ENCODE measurements around the gene PLA2G4F. TPM values are rescaled to one million over a fixed set of nuclear protein-coding genes. Genes with fewer than 3 reads are reported as not detected.

PLA2G4F gene
- polyA plus RNA-seq, 1 of the 3 experiments (the other 2 are of a cell fraction): not detected

DNA sequence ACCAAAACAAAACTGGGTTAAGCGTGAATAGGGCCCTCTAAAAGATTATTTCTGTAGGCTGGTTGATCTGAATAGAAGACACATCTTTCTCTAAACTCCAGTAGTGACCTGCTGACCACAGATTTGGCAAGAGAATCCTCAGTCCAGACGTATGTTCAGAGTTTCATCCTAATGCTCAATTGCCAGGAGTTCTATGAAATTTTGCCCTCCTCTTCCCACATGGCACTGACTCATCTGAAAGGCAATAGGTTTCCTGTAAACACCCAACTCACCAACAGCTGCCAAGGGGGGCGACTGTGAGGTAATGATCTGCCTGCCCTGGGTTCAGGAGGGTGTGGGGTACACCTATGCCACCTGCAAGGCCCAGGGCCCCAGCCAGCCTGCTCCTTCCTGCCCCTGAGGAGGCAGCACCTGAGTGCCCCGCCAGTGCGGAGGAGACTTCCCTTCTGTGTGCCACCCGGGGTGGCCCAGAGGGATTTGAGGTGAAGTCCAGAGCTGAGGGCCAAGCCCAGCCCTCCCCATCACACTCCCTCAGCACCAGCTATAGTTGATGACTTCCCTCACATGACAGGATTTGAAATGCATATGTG, 53.7 kb downstream of the PLA2G4F start:
- peak; percentile 55 for TF ChIP-seq FOSL2 (IDR thresholded peaks at IDR 0.05; ENCODE audit: borderline replicate concordance, low read depth)
- no peak for TF ChIP-seq CHD2 (IDR thresholded peaks at IDR 0.05; ENCODE audit: low read length, partially characterized antibody)
- peak; percentile 34; the same call in 1 of the 2 replicates for TF ChIP-seq NFIC (IDR thresholded peaks at IDR 0.05; ENCODE audit: borderline replicate concordance)
- no peak for TF ChIP-seq ELF1 (IDR thresholded peaks at IDR 0.05)
- TF ChIP-seq, protein P1, sequence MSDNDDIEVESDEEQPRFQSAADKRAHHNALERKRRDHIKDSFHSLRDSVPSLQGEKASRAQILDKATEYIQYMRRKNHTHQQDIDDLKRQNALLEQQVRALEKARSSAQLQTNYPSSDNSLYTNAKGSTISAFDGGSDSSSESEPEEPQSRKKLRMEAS (IDR thresholded peaks at IDR 0.05; ENCODE audit: low read depth): no peak
- TF ChIP-seq, protein P2, sequence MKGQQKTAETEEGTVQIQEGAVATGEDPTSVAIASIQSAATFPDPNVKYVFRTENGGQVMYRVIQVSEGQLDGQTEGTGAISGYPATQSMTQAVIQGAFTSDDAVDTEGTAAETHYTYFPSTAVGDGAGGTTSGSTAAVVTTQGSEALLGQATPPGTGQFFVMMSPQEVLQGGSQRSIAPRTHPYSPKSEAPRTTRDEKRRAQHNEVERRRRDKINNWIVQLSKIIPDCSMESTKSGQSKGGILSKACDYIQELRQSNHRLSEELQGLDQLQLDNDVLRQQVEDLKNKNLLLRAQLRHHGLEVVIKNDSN (IDR thresholded peaks at IDR 0.05; ENCODE audit: borderline replicate concordance, low read depth): no peak
- TF ChIP-seq TEAD4 (IDR thresholded peaks at IDR 0.05; ENCODE audit: borderline replicate concordance, insufficient read depth): no peak
- no peak for TF ChIP-seq NRF1 (IDR thresholded peaks at IDR 0.05; ENCODE audit: low read depth, low read length)
- TF ChIP-seq TAF1 (IDR thresholded peaks at IDR 0.05; ENCODE audit: borderline replicate concordance, low read depth, low read length): no peak
- no peak for TF ChIP-seq EP300 (IDR thresholded peaks at IDR 0.05; ENCODE audit: borderline replicate concordance in 1 of 2, low read depth in 1 of 2, low read length in 1 of 2)
- no peak for TF ChIP-seq EZH2phosphoT487 (IDR thresholded peaks at IDR 0.05; ENCODE audit: borderline replicate concordance, low read depth)
- peak; percentile 29; the same call in 1 of the 2 replicates for TF ChIP-seq JUND (IDR thresholded peaks at IDR 0.05)
- no peak for TF ChIP-seq GABPA (IDR thresholded peaks at IDR 0.05; ENCODE audit: low read depth)
- TF ChIP-seq, protein P3, sequence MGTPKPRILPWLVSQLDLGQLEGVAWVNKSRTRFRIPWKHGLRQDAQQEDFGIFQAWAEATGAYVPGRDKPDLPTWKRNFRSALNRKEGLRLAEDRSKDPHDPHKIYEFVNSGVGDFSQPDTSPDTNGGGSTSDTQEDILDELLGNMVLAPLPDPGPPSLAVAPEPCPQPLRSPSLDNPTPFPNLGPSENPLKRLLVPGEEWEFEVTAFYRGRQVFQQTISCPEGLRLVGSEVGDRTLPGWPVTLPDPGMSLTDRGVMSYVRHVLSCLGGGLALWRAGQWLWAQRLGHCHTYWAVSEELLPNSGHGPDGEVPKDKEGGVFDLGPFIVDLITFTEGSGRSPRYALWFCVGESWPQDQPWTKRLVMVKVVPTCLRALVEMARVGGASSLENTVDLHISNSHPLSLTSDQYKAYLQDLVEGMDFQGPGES (IDR thresholded peaks at IDR 0.05; ENCODE audit: low read depth, low read length): no peak
- no peak for TF ChIP-seq POLR2AphosphoS5 (IDR thresholded peaks at IDR 0.05; ENCODE audit: low read depth, low read length)
- peak; percentile 32; the same call in 1 of the 2 replicates for TF ChIP-seq TCF12 (IDR thresholded peaks at IDR 0.05)
- no peaks in the 10 kb centered on the region for H4K20me1 ChIP-seq (ENCODE audit: insufficient read depth)
- H2AFZ ChIP-seq (ENCODE audit: low read depth): no peak overlapping the region
- WGBS (ENCODE audit: low lambda C conversion rate): 66% methylated on average over 6 of the region's 6 CpGs
- peaks cover 4 to 6% of the 10 kb centered on the region in 2 experiments; a peak in 1 of 4 replicates for H3K4me1 ChIP-seq (ENCODE audit: control insufficient read depth in 1 of 2, insufficient read depth in 2 of 2, low read depth in 1 of 2, low read length in 1 of 2)
- H3K27me3 ChIP-seq (ENCODE audit: insufficient read depth): no peaks in the 10 kb centered on the region
- DNase-seq: no peak
- H3K4me2 ChIP-seq: no peak overlapping the region
- H3K9me3 ChIP-seq: no peaks in the 10 kb centered on the region
- no peaks in the 10 kb centered on the region for H3K9me2 ChIP-seq
- ChIA-PET POLR2A (no interaction called here), CTCF (interaction anchor here (1.8 to 1.9 kb wide), 3 partner anchors 8 to 35 kb away, joined by 5 to 9 read pairs (median 5); partner anchors contain the start of gene PLA2G4D)
- no peaks in the 10 kb centered on the region for H3K36me3 ChIP-seq (replicated peaks in 1 of 2; ENCODE audit: control insufficient read depth in 1 of 2, insufficient read depth in 2 of 2, low read length in 1 of 2)
- H3K9ac ChIP-seq: no peak overlapping the region
- H3F3A ChIP-seq (replicated peaks; ENCODE audit: insufficient read depth): peaks cover 3% of the 10 kb centered on the region
- H3K27ac ChIP-seq (ENCODE audit: low read depth in 2 of 2, low read length in 1 of 2): no peak overlapping the region
- H3K4me3 ChIP-seq (ENCODE audit: low read depth in 2 of 2, low read length in 1 of 2): no peak overlapping the region
- H3K79me2 ChIP-seq (ENCODE audit: insufficient read depth): no peaks in the 10 kb centered on the region

DNA sequence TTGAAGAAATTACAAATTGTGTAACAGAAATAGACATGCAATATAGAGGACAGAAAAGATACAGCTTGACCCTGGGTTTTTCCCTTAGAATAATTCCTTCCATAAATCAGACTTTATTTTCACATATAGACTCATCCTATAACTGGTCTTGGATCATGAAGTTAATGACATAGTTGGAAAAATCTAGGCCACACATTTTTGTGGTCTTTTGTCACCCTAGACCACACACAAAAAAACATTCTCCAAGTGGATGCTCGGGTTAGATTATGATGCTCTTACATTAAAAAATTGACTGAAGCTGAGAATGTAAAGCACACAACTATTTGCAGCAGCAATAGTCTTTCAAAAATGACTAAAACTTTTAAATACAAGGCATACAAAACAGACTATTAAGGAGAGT, 54.6 kb downstream of the PLA2G4F start:
- H3K27ac ChIP-seq (ENCODE audit: low read depth in 2 of 2, low read length in 1 of 2): no peak overlapping the region
- no peak overlapping the region for H2AFZ ChIP-seq (ENCODE audit: low read depth)
- TF ChIP-seq, protein P4, sequence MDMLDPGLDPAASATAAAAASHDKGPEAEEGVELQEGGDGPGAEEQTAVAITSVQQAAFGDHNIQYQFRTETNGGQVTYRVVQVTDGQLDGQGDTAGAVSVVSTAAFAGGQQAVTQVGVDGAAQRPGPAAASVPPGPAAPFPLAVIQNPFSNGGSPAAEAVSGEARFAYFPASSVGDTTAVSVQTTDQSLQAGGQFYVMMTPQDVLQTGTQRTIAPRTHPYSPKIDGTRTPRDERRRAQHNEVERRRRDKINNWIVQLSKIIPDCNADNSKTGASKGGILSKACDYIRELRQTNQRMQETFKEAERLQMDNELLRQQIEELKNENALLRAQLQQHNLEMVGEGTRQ (IDR thresholded peaks at IDR 0.05; ENCODE audit: borderline replicate concordance, low read depth, low read length): no peak
- TF ChIP-seq MEF2A (IDR thresholded peaks at IDR 0.05; ENCODE audit: borderline replicate concordance, low read depth): no peak
- TF ChIP-seq EP300 (IDR thresholded peaks at IDR 0.05; ENCODE audit: borderline replicate concordance in 1 of 2, low read depth in 1 of 2, low read length in 1 of 2): no peak
- TF ChIP-seq RXRA (IDR thresholded peaks at IDR 0.05; ENCODE audit: borderline replicate concordance, low read depth): no peak
- no peak for TF ChIP-seq RCOR1 (IDR thresholded peaks at IDR 0.05; ENCODE audit: low read length)
- TF ChIP-seq, protein P1 (IDR thresholded peaks at IDR 0.05; ENCODE audit: low read depth): no peak
- no peak for TF ChIP-seq FOXM1 (IDR thresholded peaks at IDR 0.05; ENCODE audit: low read depth)
- no peak for TF ChIP-seq MXI1 (IDR thresholded peaks at IDR 0.05; ENCODE audit: low read depth, low read length)
- TF ChIP-seq TEAD4 (IDR thresholded peaks at IDR 0.05; ENCODE audit: borderline replicate concordance, insufficient read depth): no peak

More for the DNA sequence above, 54.6 kb downstream of the PLA2G4F start:
- no peak overlapping the region for H3K4me2 ChIP-seq
- H3K27me3 ChIP-seq (ENCODE audit: insufficient read depth): no peaks in the 10 kb centered on the region
- DNase-seq: no peak
- H3K9me3 ChIP-seq: no peaks in the 10 kb centered on the region
- ChIA-PET POLR2A (no interaction called here), CTCF (interaction anchor here (1.8 to 1.9 kb wide), 3 partner anchors 8 to 36 kb away, joined by 5 to 9 read pairs (median 5); partner anchors contain the start of gene PLA2G4D)
- H3K4me3 ChIP-seq (ENCODE audit: low read depth in 2 of 2, low read length in 1 of 2): no peak overlapping the region
- H3K9me2 ChIP-seq: no peaks in the 10 kb centered on the region
- no peaks in the 10 kb centered on the region for H3K79me2 ChIP-seq (ENCODE audit: insufficient read depth)
- WGBS (ENCODE audit: low lambda C conversion rate): 45% methylated on average over 1 of the region's 1 CpG
- H4K20me1 ChIP-seq (ENCODE audit: insufficient read depth): no peaks in the 10 kb centered on the region
- H3K36me3 ChIP-seq (replicated peaks in 1 of 2; ENCODE audit: control insufficient read depth in 1 of 2, insufficient read depth in 2 of 2, low read length in 1 of 2): no peaks in the 10 kb centered on the region
- H3K9ac ChIP-seq: no peak overlapping the region
- 0 out of 4 replicates have a peak, but pooled peaks cover 0 to 6% of the 10 kb centered on the region in 2 experiments for H3K4me1 ChIP-seq (ENCODE audit: control insufficient read depth in 1 of 2, insufficient read depth in 2 of 2, low read depth in 1 of 2, low read length in 1 of 2)
- peaks cover 3% of the 10 kb centered on the region for H3F3A ChIP-seq (replicated peaks; ENCODE audit: insufficient read depth)
